Measurements from ENCODE around the gene OR7A17. TPM values are rescaled to one million over a fixed set of nuclear protein-coding genes. Genes with fewer than 3 reads are reported as not detected.

OR7A17 gene
- total RNA-seq, 1 experiment from 2014 or later = not detected

- H3K9me3 Mint-ChIP-seq = peaks cover 7% of the 10 kb centered on the region; the same call in 1 of the 2 replicates
- H3K4me3 Mint-ChIP-seq = no peak overlapping the region
- POLR2A ChIA-PET = no interaction called here
- CTCF ChIA-PET = interaction anchor here (0.6 to 0.9 kb wide), 2 partner anchors 110 to 128 kb away, joined by 3 to 5 read pairs; no protein-coding TSS in a partner anchor
- H3K36me3 Mint-ChIP-seq = no peaks in the 10 kb centered on the region
- no peak overlapping the region for H3K27ac Mint-ChIP-seq
- no peak for DNase-seq (ENCODE audit: low spot score)
- no peak for ATAC-seq
- peaks cover 4% of the 10 kb centered on the region; the same call in 1 of the 2 replicates for H3K27me3 Mint-ChIP-seq (ENCODE audit: low read depth)
- TF ChIP-seq FOXP4 (CRISPR knock-in tag; IDR thresholded peaks at IDR 0.05) = no peak
- no peak for TF ChIP-seq SMAD3 (CRISPR knock-in tag; IDR thresholded peaks at IDR 0.05; ENCODE audit: borderline replicate concordance)
- TF ChIP-seq USF1 (CRISPR knock-in tag; IDR thresholded peaks at IDR 0.05) = no peak
- no peak for TF ChIP-seq MAX (CRISPR knock-in tag; IDR thresholded peaks at IDR 0.05)
- no peak for TF ChIP-seq ZNF121 (CRISPR knock-in tag; IDR thresholded peaks at IDR 0.05)
- no peak for TF ChIP-seq RELA (CRISPR knock-in tag; IDR thresholded peaks at IDR 0.05; ENCODE audit: borderline replicate concordance)
- TF ChIP-seq KAT7 (CRISPR knock-in tag; IDR thresholded peaks at IDR 0.05; ENCODE audit: borderline replicate concordance) = no peak
- no peak for TF ChIP-seq ZNF416 (CRISPR knock-in tag; IDR thresholded peaks at IDR 0.05)
- no peak for TF ChIP-seq ZNF425 (CRISPR knock-in tag; conservative IDR thresholded peaks at IDR 0.05)
- no peak for TF ChIP-seq AFF4 (CRISPR knock-in tag; IDR thresholded peaks at IDR 0.05; ENCODE audit: borderline replicate concordance)
- no peak for TF ChIP-seq E2F4 (CRISPR knock-in tag; IDR thresholded peaks at IDR 0.05; ENCODE audit: borderline replicate concordance, low read depth)
- TF ChIP-seq ZBTB21 (CRISPR knock-in tag; IDR thresholded peaks at IDR 0.05; ENCODE audit: borderline replicate concordance) = no peak
- no peak for TF ChIP-seq ELF4 (CRISPR knock-in tag; IDR thresholded peaks at IDR 0.05; ENCODE audit: low read depth)
- no peak for TF ChIP-seq ZNF219 (CRISPR knock-in tag; IDR thresholded peaks at IDR 0.05; ENCODE audit: borderline replicate concordance)
- TF ChIP-seq GABPB1 (CRISPR knock-in tag; IDR thresholded peaks at IDR 0.05) = no peak
- no peak for TF ChIP-seq NFYB (CRISPR knock-in tag; conservative IDR thresholded peaks at IDR 0.05; ENCODE audit: low read depth)
- no peak for TF ChIP-seq ZBTB43 (CRISPR knock-in tag; IDR thresholded peaks at IDR 0.05)
- no peak for TF ChIP-seq CREB1 (CRISPR knock-in tag; IDR thresholded peaks at IDR 0.05)
- H3K4me1 Mint-ChIP-seq = no peaks in the 10 kb centered on the region
Measured at GRCh38 chr19:14915116-14915515, 29.2 kb upstream of the OR7A17 start.
